ENCODE results near the gene KCNQ5.

KCNQ5 gene

DNA sequence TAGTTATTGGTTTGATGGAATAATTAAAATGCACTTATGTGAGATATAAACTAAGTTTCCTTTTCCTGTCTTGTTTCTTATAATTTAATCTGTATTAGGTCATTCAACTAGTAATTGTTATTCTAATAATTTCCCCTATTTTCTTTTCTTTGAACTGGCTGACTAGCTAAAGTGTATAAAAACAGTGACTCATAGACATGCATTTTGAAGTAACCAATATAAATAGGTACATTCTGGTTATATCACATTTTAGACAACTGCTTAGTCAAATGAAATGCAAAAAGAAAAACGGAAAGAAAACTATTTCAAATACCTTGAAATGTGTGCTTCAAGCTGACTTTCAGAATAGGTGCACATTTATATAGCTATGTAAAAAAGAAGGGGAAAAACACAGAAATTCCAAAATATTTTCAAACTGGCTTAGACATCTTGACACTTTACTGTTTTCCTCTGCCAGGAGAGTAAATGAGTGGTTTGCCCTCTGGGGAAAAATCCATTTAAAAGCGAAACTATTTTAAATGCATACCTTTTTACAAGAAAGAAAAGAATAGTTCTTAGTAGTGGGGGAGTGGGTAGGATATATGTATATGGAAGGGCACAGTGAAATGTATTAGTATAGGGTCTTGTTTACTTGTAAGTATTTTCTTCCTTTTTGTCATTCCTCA, 28.3 kb downstream of the KCNQ5 start:
- DNase-seq = no peak
- peaks cover 15% of the 10 kb centered on the region for H3K36me3 Mint-ChIP-seq (ENCODE audit: low read depth)
- H3K9me3 Mint-ChIP-seq = no peaks in the 10 kb centered on the region
- H3K4me1 Mint-ChIP-seq = peaks cover 54% of the 10 kb centered on the region
- H3K4me3 Mint-ChIP-seq = peak overlapping the region; percentile 20
- H3K27ac Mint-ChIP-seq = peak overlapping the region; percentile 82
- no peaks in the 10 kb centered on the region for H3K27me3 Mint-ChIP-seq
- peak; percentile 11 for ATAC-seq

DNA sequence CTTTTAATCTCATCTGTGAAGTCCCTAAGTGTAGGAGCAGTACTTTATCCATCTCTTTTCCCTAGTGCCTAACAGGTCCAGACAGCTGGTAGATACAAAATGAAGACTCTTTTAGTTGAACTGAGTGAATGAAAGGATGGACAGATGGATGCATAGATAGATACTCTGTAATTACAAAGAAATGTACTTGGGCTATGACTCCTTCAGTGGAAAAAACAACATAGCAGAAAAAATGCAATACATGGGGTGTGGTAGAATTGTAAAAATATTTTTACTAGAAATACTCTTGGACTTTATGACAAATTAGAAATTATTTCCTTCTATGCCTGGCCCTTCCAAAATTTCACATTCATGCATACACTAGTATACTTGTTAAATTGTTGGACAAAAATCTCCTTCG, 29.3 kb downstream of the KCNQ5 start:
- Mint-ChIP-seq H3K27me3 (no peaks in the 10 kb centered on the region), H3K9me3 (no peaks in the 10 kb centered on the region), H3K4me1 (peaks cover 53% of the 10 kb centered on the region), H3K36me3 (ENCODE audit: low read depth) (peaks cover 11% of the 10 kb centered on the region), H3K27ac (no peak overlapping the region), H3K4me3 (no peak overlapping the region)
- DNase-seq (no peak), ATAC-seq (no peak)

DNA sequence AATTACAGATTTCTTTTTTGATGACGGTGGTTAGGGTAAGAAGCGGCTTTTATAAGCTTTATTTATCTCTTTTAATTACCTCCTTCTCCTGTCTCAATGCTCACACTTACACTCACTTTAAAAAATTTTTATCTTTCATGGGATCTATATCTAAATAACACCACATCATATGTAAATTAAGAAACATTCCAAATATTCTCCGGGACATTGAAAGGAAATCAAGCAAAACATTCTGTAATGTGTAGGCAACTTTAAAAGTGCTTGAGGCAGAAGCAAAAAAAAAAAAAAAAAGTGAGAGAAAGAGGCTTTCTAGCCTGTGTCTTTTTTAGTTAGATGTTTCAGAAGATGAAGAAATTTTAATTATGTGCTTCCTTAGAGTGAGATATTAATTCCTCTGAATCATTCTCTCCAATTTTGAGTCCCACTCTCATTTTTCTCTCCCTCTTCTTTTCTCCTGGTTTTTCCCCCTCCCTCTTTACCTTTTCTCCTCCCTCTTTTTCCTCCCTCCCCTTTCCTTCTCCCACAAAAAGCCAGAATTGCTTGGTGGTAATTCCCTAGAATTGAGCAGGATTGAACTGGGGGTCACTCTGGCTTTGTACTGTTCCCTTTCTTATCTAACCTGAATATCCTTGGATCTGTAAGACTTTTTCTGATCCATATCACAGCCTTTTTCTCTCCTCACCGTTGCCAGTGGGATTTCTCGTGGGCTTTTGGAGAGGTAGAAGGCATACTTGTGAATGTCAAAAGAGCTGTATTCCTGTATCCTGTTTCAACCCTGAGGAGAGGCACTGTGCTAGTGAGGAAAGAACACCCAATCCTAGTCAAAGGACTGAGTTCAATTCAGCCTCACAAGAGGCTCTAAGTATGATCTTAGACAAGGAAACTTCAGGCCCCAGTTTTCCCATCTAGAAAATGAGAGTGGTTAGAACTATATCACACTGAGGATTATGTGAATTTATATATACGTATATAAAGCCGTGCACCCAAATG, 30.4 kb downstream of the KCNQ5 start:
- Mint-ChIP-seq H3K27ac (peak overlapping the region; percentile 11), H3K4me3 (no peak overlapping the region), H3K36me3 (ENCODE audit: low read depth) (peaks cover 7% of the 10 kb centered on the region), H3K9me3 (no peaks in the 10 kb centered on the region), H3K27me3 (no peaks in the 10 kb centered on the region), H3K4me1 (peaks cover 53% of the 10 kb centered on the region)
- DNase-seq (no peak), ATAC-seq (no peak)

- DNase-seq = no peak
- Mint-ChIP-seq H3K27me3 (no peaks in the 10 kb centered on the region), H3K4me1 (peaks cover 53% of the 10 kb centered on the region), H3K9me3 (no peaks in the 10 kb centered on the region), H3K4me3 (no peak overlapping the region), H3K27ac (no peak overlapping the region), H3K36me3 (ENCODE audit: low read depth) (peaks cover 3% of the 10 kb centered on the region)
- no peak for ATAC-seq
Observed at GRCh38 chr6:72653026-72653425, 31.2 kb downstream of the KCNQ5 start.

GRCh38 chr6:72654071-72654621, 32.3 kb downstream of the KCNQ5 start:
- Mint-ChIP-seq H3K27ac (peak overlapping the region; percentile 16), H3K4me1 (peaks cover 44% of the 10 kb centered on the region), H3K4me3 (no peak overlapping the region), H3K36me3 (ENCODE audit: low read depth) (peaks cover 4% of the 10 kb centered on the region), H3K9me3 (peaks cover 3% of the 10 kb centered on the region), H3K27me3 (no peaks in the 10 kb centered on the region)
- DNase-seq (no peak), ATAC-seq (no peak)

DNA sequence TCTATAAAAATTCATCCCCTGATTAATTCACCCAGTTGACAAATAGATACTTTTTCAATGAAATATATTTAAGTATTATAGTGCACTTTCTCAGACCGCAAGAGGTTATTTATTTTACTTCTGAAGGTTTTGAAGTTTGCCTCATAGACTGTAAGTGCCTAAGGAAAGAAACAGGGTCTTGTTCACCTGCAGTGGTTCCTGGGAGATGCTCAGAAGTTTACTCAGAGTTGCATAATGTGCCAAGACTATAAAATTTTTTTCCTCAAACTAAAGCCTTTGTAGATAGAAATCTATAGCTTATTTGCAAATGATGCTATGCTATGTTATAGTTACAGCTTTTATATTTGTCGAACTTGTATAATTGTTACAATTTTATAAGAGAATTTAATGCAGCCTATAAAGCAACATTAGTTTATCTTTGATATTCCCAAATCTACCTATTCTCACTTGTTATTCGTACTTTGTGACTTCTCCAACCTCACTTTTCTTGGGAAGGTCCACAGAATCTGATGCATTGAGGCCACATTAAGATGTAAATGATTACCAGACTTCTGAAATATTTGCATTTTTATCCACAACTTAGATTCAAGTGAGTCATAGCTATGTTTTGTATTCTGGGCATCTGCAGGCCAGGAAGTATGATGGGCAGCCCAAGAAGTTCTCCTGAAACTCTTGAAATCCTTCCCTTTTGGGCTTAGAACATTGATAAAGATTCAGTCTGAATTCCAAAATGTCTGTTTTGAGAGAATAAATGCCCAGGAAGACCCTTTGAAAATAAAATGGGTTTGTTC, 35.7 kb downstream of the KCNQ5 start:
- H3K27me3 Mint-ChIP-seq = no peaks in the 10 kb centered on the region
- ATAC-seq (no peak), DNase-seq (no peak)
- no peak overlapping the region for H3K4me3 Mint-ChIP-seq
- no peak overlapping the region for H3K27ac Mint-ChIP-seq
- H3K4me1 Mint-ChIP-seq = peaks cover 14% of the 10 kb centered on the region
- H3K9me3 Mint-ChIP-seq = peaks cover 4% of the 10 kb centered on the region
- H3K36me3 Mint-ChIP-seq (ENCODE audit: low read depth) = peaks cover 5% of the 10 kb centered on the region

- Mint-ChIP-seq H3K27me3 (no peaks in the 10 kb centered on the region), H3K27ac (no peak overlapping the region), H3K4me3 (no peak overlapping the region), H3K9me3 (peaks cover 4% of the 10 kb centered on the region), H3K36me3 (ENCODE audit: low read depth) (peaks cover 7% of the 10 kb centered on the region), H3K4me1 (peaks cover 3% of the 10 kb centered on the region)
- DNase-seq = no peak
- ATAC-seq = no peak
Observed at GRCh38 chr6:72659754-72660153, 37.9 kb downstream of the KCNQ5 start.

DNA sequence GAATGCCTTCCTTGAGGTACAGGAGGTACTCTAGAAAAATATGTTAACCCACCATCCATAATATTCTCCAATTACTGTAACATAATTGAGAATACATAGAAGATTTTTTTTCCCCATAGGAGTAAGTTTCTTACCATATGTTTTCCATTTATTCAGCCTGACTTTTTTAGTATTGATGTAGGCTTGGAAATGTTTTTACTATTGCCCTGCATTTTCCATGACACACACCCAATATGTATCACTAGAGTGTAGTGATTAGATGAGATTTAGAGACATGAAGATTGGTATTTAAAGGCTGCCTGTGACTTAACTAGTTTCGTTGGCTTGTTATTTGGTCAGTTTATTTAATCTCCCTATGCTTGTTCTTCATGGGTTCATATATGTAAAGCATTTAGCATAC, 39.5 kb downstream of the KCNQ5 start:
- Mint-ChIP-seq H3K4me1 (peaks cover 3% of the 10 kb centered on the region), H3K36me3 (ENCODE audit: low read depth) (peaks cover 8% of the 10 kb centered on the region), H3K27me3 (no peaks in the 10 kb centered on the region), H3K9me3 (peaks cover 7% of the 10 kb centered on the region), H3K4me3 (no peak overlapping the region), H3K27ac (no peak overlapping the region)
- DNase-seq (no peak), ATAC-seq (no peak)

GRCh38 chr6:72665599-72665998, 43.7 kb downstream of the KCNQ5 start:
- DNase-seq = no peak
- Mint-ChIP-seq H3K4me1 (peaks cover 28% of the 10 kb centered on the region), H3K27me3 (no peaks in the 10 kb centered on the region), H3K4me3 (no peak overlapping the region), H3K9me3 (peaks cover 3% of the 10 kb centered on the region), H3K36me3 (ENCODE audit: low read depth) (peaks cover 7% of the 10 kb centered on the region), H3K27ac (no peak overlapping the region)
- ATAC-seq = no peak

GRCh38 chr6:72669324-72669723, 47.5 kb downstream of the KCNQ5 start:
- Mint-ChIP-seq H3K36me3 (ENCODE audit: low read depth) (peaks cover 10% of the 10 kb centered on the region), H3K4me3 (no peak overlapping the region), H3K27me3 (no peaks in the 10 kb centered on the region), H3K9me3 (peaks cover 3% of the 10 kb centered on the region), H3K4me1 (peaks cover 29% of the 10 kb centered on the region), H3K27ac (no peak overlapping the region)
- no peak for DNase-seq
- peak; percentile 61 for ATAC-seq

DNA sequence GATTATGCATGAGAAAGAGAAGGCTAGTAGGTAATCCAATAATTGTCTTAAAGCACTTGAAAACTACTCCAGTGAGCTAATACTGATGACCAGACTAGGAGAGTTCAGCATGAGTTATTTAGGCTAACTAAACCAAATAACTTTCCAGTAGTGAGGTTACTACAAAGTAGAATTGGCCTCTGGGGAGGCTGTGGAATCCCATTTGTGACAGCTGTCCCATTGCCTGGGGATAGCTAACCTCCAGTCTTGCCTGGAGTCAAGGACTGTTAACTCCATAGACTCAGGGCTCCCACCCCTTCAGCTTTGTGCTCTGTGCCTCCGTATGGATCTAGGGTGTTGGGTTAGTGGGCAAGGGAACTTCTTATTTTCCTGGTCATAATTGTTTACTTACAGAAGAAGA, 51.0 kb downstream of the KCNQ5 start:
- Mint-ChIP-seq H3K9me3 (no peaks in the 10 kb centered on the region), H3K4me1 (peaks cover 32% of the 10 kb centered on the region), H3K27me3 (no peaks in the 10 kb centered on the region), H3K36me3 (ENCODE audit: low read depth) (peaks cover 9% of the 10 kb centered on the region), H3K4me3 (no peak overlapping the region), H3K27ac (no peak overlapping the region)
- DNase-seq (no peak), ATAC-seq (no peak)

DNA sequence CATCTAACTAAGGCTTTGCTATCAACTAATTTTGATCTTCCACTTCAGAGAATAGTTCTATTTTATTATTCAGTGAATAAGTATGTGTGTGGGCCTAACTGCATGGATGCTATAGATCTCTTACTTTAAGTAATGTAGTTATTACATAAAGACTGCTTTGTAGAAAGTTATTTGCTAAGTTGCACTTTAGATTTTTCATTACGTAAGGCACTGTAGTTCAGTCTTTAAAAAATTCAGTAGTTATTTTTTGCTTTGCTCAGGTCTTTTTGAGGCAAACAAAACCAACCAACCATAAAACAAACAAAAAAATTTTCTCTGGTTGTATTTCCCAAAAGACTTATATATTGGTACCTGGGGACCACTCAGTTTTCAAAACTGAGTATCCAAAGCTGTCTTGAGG, 53.0 kb downstream of the KCNQ5 start:
- ATAC-seq = no peak
- Mint-ChIP-seq H3K36me3 (ENCODE audit: low read depth) (peaks cover 20% of the 10 kb centered on the region), H3K27ac (no peak overlapping the region), H3K4me1 (peaks cover 15% of the 10 kb centered on the region), H3K27me3 (no peaks in the 10 kb centered on the region), H3K4me3 (no peak overlapping the region), H3K9me3 (no peaks in the 10 kb centered on the region)
- no peak for DNase-seq

- no peak overlapping the region for H3K27ac Mint-ChIP-seq
- ATAC-seq (no peak), DNase-seq (no peak)
- peaks cover 20% of the 10 kb centered on the region for H3K36me3 Mint-ChIP-seq (ENCODE audit: low read depth)
- peaks cover 10% of the 10 kb centered on the region for H3K4me1 Mint-ChIP-seq
- no peaks in the 10 kb centered on the region for H3K9me3 Mint-ChIP-seq
- H3K27me3 Mint-ChIP-seq = no peaks in the 10 kb centered on the region
- H3K4me3 Mint-ChIP-seq = no peak overlapping the region
Observed at GRCh38 chr6:72675396-72675795, 53.5 kb downstream of the KCNQ5 start.

DNA sequence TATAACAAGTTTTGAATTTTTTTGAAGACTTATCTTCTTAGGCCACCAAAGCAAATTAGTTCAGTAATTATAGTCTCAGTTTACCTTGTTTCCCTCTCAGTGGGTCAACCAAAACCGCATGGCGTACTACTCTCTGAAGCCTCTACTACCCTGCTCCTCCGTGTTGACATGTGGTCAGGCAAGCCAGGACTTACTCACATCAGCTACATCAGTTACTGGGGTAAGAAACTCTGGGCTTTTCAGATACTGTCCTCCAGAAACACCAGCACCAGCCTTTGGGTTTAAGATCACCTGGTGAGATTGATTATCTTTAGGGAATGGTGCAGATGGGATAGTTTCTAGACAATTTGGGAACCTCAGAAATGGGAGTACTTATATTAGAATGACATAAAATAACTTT, 55.1 kb downstream of the KCNQ5 start:
- ATAC-seq (no peak), DNase-seq (no peak)
- Mint-ChIP-seq H3K4me1 (peaks cover 5% of the 10 kb centered on the region), H3K27me3 (no peaks in the 10 kb centered on the region), H3K27ac (no peak overlapping the region), H3K9me3 (no peaks in the 10 kb centered on the region), H3K4me3 (no peak overlapping the region), H3K36me3 (ENCODE audit: low read depth) (peaks cover 18% of the 10 kb centered on the region)
